ACC112 (cell line): ENCODE results near the gene BID.
"Not testable (repeated sequence)": the region's sequence is repeated elsewhere in the genome, so short reads cannot be mapped to it uniquely, and the experiment has no call there.

Source experiments
- H2AFZ ChIP-seq: fragments of 200-600 bp; sonication (generic); one replicate; pipeline ENCODE4 v1.6.0; 2017; ENCODE audit warnings: antibody characterized with exemption, low read length; ENCODE audit not compliant: unreplicated experiment
- H3K27ac ChIP-seq: fragments of 200-600 bp; sonication (generic); 2 replicates; pipeline ENCODE4 v1.5.1; 2014; ENCODE audit warnings: low read depth, mild to moderate bottlenecking, antibody characterized with exemption, low read length, moderate library complexity
- H3K27me3 ChIP-seq: fragments of 200-600 bp; sonication (generic); 2 replicates; pipeline ENCODE4 v1.6.1; 2014; ENCODE audit warnings: mild to moderate bottlenecking, antibody characterized with exemption, low read length, moderate library complexity, mixed read lengths; ENCODE audit not compliant: insufficient read depth
- H3K36me3 ChIP-seq: fragments of 200-600 bp; sonication (generic); 2 replicates; pipeline ENCODE4 v1.6.1; 2016; ENCODE audit warnings: mild to moderate bottlenecking, antibody characterized with exemption, low read length, moderate library complexity, mixed read lengths; ENCODE audit not compliant: insufficient read depth
- H3K4me1 ChIP-seq: fragments of 200-600 bp; sonication (generic); one replicate; pipeline ENCODE4 v1.6.1; 2016; ENCODE audit warnings: low read length, mixed read lengths; ENCODE audit not compliant: insufficient read depth, unreplicated experiment, control insufficient read depth
- H3K4me3 ChIP-seq: fragments of 200-600 bp; sonication (generic); 2 replicates; pipeline ENCODE4 v1.5.1; 2014; ENCODE audit warnings: mild to moderate bottlenecking, low read depth, low read length
- H3K79me2 ChIP-seq: fragments of 200-600 bp; sonication (generic); one replicate; pipeline ENCODE4 v1.6.0; 2016; ENCODE audit warnings: low read length; ENCODE audit not compliant: control insufficient read depth, unreplicated experiment, insufficient read depth

The BID gene

DNA sequence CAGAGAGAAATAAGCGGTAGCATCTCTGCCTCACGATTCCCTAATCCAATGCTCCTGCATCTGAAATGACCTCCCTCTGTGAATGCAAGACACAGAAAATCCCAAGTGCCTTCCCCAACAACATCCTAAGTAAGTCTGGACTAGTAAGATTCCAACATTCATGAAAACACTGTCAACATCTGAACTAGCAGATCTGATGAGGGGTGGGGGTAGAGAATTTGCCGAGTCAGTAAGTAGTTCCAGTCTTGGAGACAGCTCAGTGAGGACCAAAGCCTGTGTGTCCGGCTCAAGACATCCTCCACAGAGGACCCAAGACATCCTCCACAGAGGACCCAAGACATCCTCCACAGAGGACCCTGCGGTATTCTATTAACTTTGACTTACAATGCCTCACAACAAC is 9.4 kb downstream of the BID start:
- not testable (repeated sequence) for H3K4me1 ChIP-seq, H3K4me3 ChIP-seq, H3K79me2 ChIP-seq, H3K27ac ChIP-seq, H3K27me3 ChIP-seq, H2AFZ ChIP-seq, H3K36me3 ChIP-seq

DNA sequence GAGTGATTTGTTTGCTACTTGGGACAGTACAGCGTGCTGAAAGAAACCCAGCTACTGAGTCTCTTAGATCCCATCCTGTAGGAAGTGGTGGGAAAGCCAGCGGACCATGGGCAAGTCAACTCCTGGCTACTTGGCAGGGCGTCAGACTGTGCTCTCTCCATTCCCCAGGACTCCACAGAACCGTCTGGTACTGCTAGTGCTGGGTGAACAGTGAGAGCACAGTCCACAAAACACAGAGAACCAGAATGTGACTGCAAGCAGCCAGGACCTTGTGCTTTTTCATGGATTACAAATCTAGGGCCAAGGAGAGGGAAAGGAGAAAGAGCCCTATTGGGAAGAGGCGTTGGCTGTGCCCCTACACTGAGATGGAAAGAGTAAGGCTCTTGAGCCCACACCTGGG is 10.2 kb downstream of the BID start:
- Histone ChIP-seq H2AFZ (no peak overlapping the region), H3K27ac (no peak overlapping the region), H3K79me2 (no peaks in the 10 kb centered on the region), H3K4me3 (no peak overlapping the region), H3K4me1 (peaks cover 3% of the 10 kb centered on the region), H3K36me3 (no peaks in the 10 kb centered on the region), H3K27me3 (no peaks in the 10 kb centered on the region)

DNA sequence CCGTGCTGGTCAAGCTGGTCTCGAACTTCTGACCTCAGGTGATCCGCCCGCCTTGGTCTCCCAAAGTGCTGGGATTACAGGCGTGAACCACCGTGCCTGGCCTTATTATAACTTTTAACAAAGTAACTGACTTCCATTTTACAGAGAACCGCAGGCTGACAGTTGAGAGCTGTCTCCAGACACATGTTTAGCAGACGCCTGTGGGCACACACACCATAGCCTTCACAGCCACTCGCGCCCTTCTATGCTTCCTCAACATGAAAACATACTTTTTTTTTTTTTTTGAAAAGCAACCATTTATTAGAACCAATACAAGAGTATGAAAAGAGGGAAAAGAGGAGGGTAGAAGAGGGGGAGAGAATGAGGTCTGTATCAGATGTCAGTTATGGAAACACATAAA is 10.8 kb downstream of the BID start:
- not testable (repeated sequence) for H3K36me3 ChIP-seq, H3K79me2 ChIP-seq, H3K27me3 ChIP-seq, H3K27ac ChIP-seq, H3K4me3 ChIP-seq, H2AFZ ChIP-seq, H3K4me1 ChIP-seq

DNA sequence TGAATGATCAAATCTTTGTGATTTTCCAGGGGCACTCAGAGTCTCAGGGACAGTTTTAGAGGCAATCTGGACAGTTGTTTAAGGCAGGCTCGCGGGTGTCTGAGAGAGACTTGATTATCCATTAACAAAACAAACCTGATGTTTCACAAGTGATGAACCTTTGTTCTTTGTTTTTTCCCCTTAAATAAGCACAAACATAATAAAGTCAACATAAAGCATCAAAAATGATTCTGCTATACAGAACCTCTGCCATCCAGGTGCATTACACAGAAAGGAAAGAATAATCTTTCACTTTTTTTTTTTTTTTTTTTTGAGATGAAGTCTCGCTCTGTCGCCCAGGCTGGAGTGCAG is 13.2 kb downstream of the BID start:
- no peaks in the 10 kb centered on the region for H3K79me2 ChIP-seq
- no peaks in the 10 kb centered on the region for H3K36me3 ChIP-seq
- no peak overlapping the region for H2AFZ ChIP-seq
- no peak overlapping the region for H3K27ac ChIP-seq
- no peak overlapping the region for H3K4me3 ChIP-seq
- H3K4me1 ChIP-seq, result peaks cover 3% of the 10 kb centered on the region
- no peaks in the 10 kb centered on the region for H3K27me3 ChIP-seq

DNA sequence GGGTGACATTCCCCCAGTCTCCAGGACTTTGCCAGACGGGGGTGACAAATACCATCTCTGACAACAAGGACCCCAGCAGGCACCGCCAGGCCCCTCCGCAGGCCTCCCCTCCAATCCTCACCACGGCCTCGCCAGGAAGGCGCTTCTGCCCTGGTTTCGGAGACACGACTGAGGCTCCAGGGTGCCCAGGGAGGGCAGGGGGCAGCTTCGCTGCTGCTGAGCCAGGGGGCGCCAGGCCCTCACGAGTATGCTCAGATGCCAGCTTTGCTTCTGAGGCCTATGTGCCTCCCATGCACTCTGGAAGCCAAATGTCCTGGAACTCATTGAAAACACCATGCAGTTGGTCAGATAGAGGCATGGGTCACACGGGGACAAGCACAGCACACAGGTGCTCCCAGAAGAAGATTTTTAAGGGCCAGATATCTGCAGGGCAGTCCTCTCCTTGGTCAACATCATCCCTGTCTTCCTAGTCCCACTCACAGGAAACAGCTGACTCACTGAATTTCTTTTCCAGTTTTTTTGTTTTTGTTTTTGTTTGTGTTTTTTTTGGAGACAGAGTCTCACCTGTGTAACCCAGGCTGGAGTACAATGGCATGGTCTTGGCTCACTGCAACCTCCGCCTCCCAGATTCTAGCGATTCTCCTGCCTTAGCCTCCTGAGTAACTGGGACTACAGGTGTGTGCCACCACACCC is 19.9 kb downstream of the BID start:
- Histone ChIP-seq H3K4me3 (no peak overlapping the region), H3K79me2 (no peaks in the 10 kb centered on the region)

DNA sequence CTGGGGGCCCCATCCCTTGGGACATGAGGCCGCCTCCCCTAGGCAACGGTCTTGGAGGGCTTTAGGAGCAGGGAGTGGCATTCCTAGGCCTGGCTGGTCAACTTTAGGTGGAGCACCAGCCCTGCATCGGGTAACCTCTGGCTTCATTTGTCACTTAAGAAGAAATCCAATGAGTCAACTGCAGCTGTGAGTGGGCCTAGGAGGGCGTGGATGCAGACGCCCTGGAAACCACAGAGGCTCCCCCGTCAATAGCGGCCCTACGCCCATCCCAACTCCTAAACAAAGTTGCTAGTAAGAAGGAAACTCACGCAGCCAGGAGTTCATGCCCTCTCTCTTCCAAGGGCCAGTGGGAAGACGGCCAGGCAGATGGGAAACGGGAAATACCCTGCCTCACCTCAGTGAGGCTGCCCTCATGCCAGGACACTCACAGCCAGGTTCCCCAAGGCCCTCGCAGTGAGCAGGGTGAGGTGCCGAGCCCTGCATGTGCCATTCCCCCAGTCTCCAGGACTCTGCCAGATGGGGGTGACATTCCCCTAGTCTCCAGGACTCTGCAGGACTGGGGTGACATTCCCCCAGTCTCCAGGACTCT is 20.8 kb downstream of the BID start:
- no peak overlapping the region for H3K4me3 ChIP-seq
- H3K27ac ChIP-seq, result no peak overlapping the region
- no peaks in the 10 kb centered on the region for H3K27me3 ChIP-seq
- no peaks in the 10 kb centered on the region for H3K36me3 ChIP-seq
- H2AFZ ChIP-seq, result no peak overlapping the region
- H3K4me1 ChIP-seq, result no peaks in the 10 kb centered on the region
- no peaks in the 10 kb centered on the region for H3K79me2 ChIP-seq

More for the DNA sequence above, 19.9 kb downstream of the BID start:
- H3K27ac ChIP-seq, result no peak overlapping the region
- no peaks in the 10 kb centered on the region for H3K27me3 ChIP-seq
- H2AFZ ChIP-seq, result no peak overlapping the region
- no peaks in the 10 kb centered on the region for H3K36me3 ChIP-seq
- H3K4me1 ChIP-seq, result no peaks in the 10 kb centered on the region

DNA sequence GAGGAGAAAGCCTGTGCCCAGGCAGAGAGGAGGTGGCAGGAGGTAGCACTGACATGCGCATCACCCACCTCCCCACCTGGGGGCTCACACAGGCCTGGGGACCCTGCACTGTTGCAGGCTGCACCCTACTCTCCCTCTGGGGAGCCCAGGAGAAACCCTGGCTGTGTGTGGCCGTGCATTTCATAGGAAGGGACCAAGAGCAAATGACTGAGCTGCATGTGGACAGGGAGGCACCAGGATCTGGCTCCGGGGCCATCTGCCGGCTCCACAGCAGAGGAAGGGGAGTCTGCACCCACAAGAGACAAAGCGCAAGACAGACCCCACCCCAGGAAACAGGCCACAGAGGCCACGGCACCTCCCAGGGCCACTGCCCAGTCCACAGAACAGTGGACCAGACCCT is 22.7 kb downstream of the BID start:
- H2AFZ ChIP-seq, result no peak overlapping the region
- H3K36me3 ChIP-seq, result no peaks in the 10 kb centered on the region
- no peak overlapping the region for H3K4me3 ChIP-seq
- no peaks in the 10 kb centered on the region for H3K4me1 ChIP-seq
- no peak overlapping the region for H3K27ac ChIP-seq
- no peaks in the 10 kb centered on the region for H3K27me3 ChIP-seq
- no peaks in the 10 kb centered on the region for H3K79me2 ChIP-seq

DNA sequence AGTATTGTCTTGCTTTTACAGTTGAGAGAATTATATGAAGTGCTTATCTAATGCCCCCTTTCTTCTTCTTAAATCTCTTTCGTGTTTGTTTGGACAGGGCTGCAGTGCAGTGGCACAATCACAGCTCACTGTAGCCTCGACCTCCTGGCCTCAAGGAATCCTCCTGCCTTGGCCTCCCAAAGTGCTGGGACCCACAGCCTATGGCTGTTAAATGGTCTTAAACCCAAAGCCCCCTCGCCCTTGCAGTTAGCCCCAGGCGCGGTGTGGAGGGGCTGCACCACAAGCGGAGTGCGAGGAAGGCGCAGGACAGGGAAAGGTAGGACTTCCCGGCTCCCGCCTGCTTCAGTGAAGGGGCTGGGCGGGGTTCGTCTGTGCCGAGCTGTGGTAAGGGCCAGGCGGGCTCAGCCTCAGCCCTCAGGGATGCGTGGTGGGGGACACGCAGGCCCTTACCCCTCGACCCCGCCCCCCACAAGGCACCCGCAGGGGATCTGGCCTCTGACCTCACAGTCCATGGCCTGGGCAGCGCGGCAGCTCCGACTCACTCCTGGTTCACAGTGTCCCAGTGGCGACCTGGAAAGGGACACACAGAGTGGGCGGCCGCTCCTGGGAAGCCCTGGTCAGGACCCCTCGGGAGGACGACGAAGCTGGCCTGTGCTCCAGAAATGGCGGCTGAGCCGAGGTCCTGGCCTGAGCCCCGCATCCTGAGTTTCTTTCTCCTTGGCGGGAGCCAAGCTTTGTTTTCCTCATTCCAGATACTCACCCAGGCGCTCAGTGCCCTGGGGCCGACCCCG is 24.5 kb downstream of the BID start:
- H3K79me2 ChIP-seq, result no peaks in the 10 kb centered on the region
- no peaks in the 10 kb centered on the region for H3K27me3 ChIP-seq
- H3K4me1 ChIP-seq, result no peaks in the 10 kb centered on the region
- no peaks in the 10 kb centered on the region for H3K36me3 ChIP-seq
- H3K27ac ChIP-seq, result no peak overlapping the region
- H3K4me3 ChIP-seq, result no peak overlapping the region
- no peak overlapping the region for H2AFZ ChIP-seq

DNA sequence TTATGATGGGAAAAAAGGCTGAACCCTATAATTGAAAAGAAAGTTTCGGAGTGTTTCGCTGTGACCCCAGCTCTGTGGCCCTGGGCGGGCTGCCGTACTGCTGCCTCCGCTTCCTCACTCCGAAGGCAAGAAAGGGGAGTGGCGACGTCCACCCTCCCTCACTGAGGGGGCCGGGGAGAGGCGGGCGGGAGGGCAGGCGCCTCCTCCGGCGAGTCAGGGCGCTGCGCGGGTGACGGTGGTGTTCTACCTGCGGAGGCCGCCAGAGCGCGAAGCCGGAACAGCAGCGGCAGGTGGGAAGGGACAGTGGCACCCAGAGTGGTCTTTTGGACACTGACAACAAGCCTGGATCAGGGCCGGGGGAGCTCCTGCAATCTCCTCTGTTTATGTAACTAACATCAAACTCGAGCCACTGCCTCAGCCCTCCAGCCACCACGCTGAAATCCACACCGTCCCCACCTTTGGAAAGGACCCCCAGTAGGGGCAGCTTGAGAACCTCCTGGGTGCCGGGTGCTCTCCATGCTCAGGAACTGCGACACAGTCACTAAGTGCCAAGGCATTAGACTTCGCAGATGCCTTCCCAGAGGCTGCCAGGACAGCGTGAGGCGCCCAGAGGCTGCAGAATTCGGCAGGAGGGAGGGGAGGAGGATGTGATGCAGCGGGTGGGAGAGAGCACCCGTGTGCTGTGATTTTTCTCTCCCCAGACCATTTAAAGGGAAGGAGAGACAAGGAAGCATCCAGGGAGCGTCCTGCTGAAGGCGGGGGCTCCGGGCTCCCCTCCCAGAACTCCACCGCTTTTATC is 25.5 kb downstream of the BID start:
- no peaks in the 10 kb centered on the region for H3K4me1 ChIP-seq
- no peak overlapping the region for H3K4me3 ChIP-seq
- H3K27ac ChIP-seq, result no peak overlapping the region
- H3K79me2 ChIP-seq, result no peaks in the 10 kb centered on the region
- no peaks in the 10 kb centered on the region for H3K27me3 ChIP-seq
- H3K36me3 ChIP-seq, result no peaks in the 10 kb centered on the region
- no peak overlapping the region for H2AFZ ChIP-seq

DNA sequence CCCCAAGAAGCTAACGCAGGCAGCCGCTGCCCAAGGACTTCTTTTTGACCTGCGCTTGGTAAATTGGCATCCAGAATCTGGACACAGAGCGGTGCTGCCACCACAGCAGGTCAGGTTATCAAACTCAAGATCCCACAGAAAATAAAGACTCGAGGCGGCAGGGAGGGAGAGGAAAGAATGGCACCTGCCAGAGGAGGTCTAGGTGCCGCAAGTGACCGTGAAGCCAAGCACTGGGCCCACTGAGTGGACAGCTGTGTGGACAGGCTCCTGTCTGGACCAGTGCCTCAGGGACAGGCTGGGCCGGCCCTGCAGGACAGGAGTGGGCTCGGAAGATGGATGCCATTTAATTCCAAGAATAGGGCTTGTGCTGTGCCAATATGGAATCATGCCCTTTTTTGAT is 27.4 kb downstream of the BID start:
- Histone ChIP-seq H3K79me2 (no peaks in the 10 kb centered on the region), H3K4me1 (no peaks in the 10 kb centered on the region), H3K27me3 (no peaks in the 10 kb centered on the region), H3K27ac (no peak overlapping the region), H3K36me3 (no peaks in the 10 kb centered on the region), H2AFZ (no peak overlapping the region), H3K4me3 (no peak overlapping the region)
